HG03103 (cell line): ENCODE measurements around the gene SPDYA.
"Not testable (repeated sequence)": the region's sequence is repeated elsewhere in the genome, so short reads cannot be mapped to it uniquely, and the experiment has no call there.

Source experiments
- ATAC-seq: cut with Tn5 transposase; IDR thresholded peaks from one replicate; pipeline ENCODE4 v1.9.1; 2021; ENCODE audit warnings: low read depth; ENCODE audit not compliant: unreplicated experiment

SPDYA gene

GRCh38 chr2:28810384-28811285, at the start of gene SPDYA:
SPDYA (plus strand) TSS chr2:28810834; CDS start chr2:28816015, 5,181 bp downstream.
- peak; percentile 75 for ATAC-seq

GRCh38 chr2:28761420-28761819, 49.2 kb upstream of the SPDYA start:
- no peak for ATAC-seq

- no peak for ATAC-seq
Observed at GRCh38 chr2:28764909-28765711, 45.5 kb upstream of the SPDYA start.

- no peak for ATAC-seq
Observed at GRCh38 chr2:28766070-28766469, 44.6 kb upstream of the SPDYA start.

GRCh38 chr2:28767337-28767736, 43.3 kb upstream of the SPDYA start:
- no peak for ATAC-seq

GRCh38 chr2:28768422-28768821, 42.2 kb upstream of the SPDYA start:
- ATAC-seq = no peak

GRCh38 chr2:28768952-28769351, 41.7 kb upstream of the SPDYA start:
- ATAC-seq = no peak

GRCh38 chr2:28772351-28772750, 38.3 kb upstream of the SPDYA start:
- ATAC-seq = no peak

- ATAC-seq = no peak
Observed at GRCh38 chr2:28776471-28776870, 34.2 kb upstream of the SPDYA start.

GRCh38 chr2:28778392-28778791, 32.2 kb upstream of the SPDYA start:
- no peak for ATAC-seq

- no peak for ATAC-seq
Observed at GRCh38 chr2:28779001-28779400, 31.6 kb upstream of the SPDYA start.

- ATAC-seq = no peak
Observed at GRCh38 chr2:28780496-28780895, 30.1 kb upstream of the SPDYA start.

- ATAC-seq = no peak
Observed at GRCh38 chr2:28782423-28782822, 28.2 kb upstream of the SPDYA start.

GRCh38 chr2:28784570-28784969, 26.1 kb upstream of the SPDYA start:
- ATAC-seq = not testable (repeated sequence)

- no peak for ATAC-seq
Observed at GRCh38 chr2:28796620-28797019, 14.0 kb upstream of the SPDYA start.

GRCh38 chr2:28801726-28802125, 8.9 kb upstream of the SPDYA start:
- no peak for ATAC-seq

GRCh38 chr2:28802975-28803429, 7.6 kb upstream of the SPDYA start:
- ATAC-seq = no peak

GRCh38 chr2:28809927-28810326, 707 bp upstream of the SPDYA start:
- ATAC-seq = no peak

- ATAC-seq = no peak
Observed at GRCh38 chr2:28818053-28818452, 7.4 kb downstream of the SPDYA start.

GRCh38 chr2:28821295-28821958, 10.8 kb downstream of the SPDYA start:
- ATAC-seq = no peak

GRCh38 chr2:28822036-28822435, 11.4 kb downstream of the SPDYA start:
- no peak for ATAC-seq
